A673 (cell line): ENCODE results near the gene UBASH3A. TPM values are rescaled to one million over a fixed set of nuclear protein-coding genes. Genes with fewer than 3 reads are reported as not detected.

Source experiments
- BruUV-seq: library from RNA; stranded (reverse); fragments of 400-500 nt; replicated peaks from 2 replicates; lab custom pipeline; 2021; lab: Mats Ljungman, UMichigan
- CTCF ChIA-PET: fragments of 300-600 bp; sonication (Branson Sonifier 250); formaldehyde crosslinking; loops from one replicate; lab custom pipeline; 2022; ENCODE audit warnings: antibody characterized with exemption; lab: Charles Lee
- POLR2A ChIA-PET: fragments of 300-600 bp; sonication (Branson Sonifier 250); formaldehyde crosslinking; loops from one replicate; lab custom pipeline; 2022; ENCODE audit warnings: antibody characterized with exemption; ENCODE audit not compliant: low non-redundant PET; lab: Charles Lee
- DNase-seq: peaks from one replicate; pipeline ENCODE4 v3.0.0-alpha.2; 2015; ENCODE audit warnings: low spot score
- H3K27ac ChIP-seq: fragments of 200-600 bp; sonication (generic); 2 replicates; pipeline ENCODE4 v1.5.1; 2016; ENCODE audit warnings: mixed run types, low read depth, mild to moderate bottlenecking, mixed read lengths, antibody characterized with exemption, low read length; ENCODE audit not compliant: poor library complexity, severe bottlenecking
- H3K27me3 ChIP-seq: fragments of 200-600 bp; sonication (generic); replicated peaks from 2 replicates; pipeline ENCODE4 v1.6.1; 2017; ENCODE audit warnings: mixed run types, low read depth, mild to moderate bottlenecking, mixed read lengths, antibody characterized with exemption, low read length; ENCODE audit not compliant: insufficient read depth, poor library complexity
- H3K36me3 ChIP-seq: fragments of 200-600 bp; sonication (generic); 2 replicates; pipeline ENCODE4 v1.6.1; 2016; ENCODE audit warnings: mixed run types, mild to moderate bottlenecking, mixed read lengths, antibody characterized with exemption, low read length; ENCODE audit not compliant: insufficient read depth, poor library complexity, severe bottlenecking
- H3K4me1 ChIP-seq: fragments of 200-600 bp; sonication (generic); 2 replicates; pipeline ENCODE4 v1.6.1; 2017; ENCODE audit warnings: mixed run types, mild to moderate bottlenecking, mixed read lengths, antibody characterized with exemption, low read length; ENCODE audit not compliant: insufficient read depth, poor library complexity, severe bottlenecking
- H3K4me3 ChIP-seq: fragments of 200-600 bp; sonication (generic); 2 replicates; pipeline ENCODE4 v1.5.1; 2016; ENCODE audit warnings: low read depth, mixed run types, mild to moderate bottlenecking, mixed read lengths, low read length; ENCODE audit not compliant: poor library complexity, severe bottlenecking
- H3K9me3 ChIP-seq: fragments of 200-600 bp; sonication (generic); 2 replicates; pipeline ENCODE4 v1.6.1; 2016; ENCODE audit warnings: mixed run types, low read depth, mild to moderate bottlenecking, mixed read lengths, antibody characterized with exemption, low read length; ENCODE audit not compliant: poor library complexity, severe bottlenecking
- CTCF ChIP-seq: fragments of 300-800, 200-600 bp; sonication (generic); conservative IDR thresholded peaks from 2 replicates; pipeline ENCODE4 v1.5.1; 2017; ENCODE audit warnings: low read depth, mild to moderate bottlenecking, antibody characterized with exemption, low read length, moderate library complexity, mixed read lengths
- EZH2 ChIP-seq: fragments of 200-600 bp; sonication (generic); IDR thresholded peaks from 2 replicates; pipeline ENCODE4 v1.6.1; 2017; ENCODE audit warnings: borderline replicate concordance, low read depth, mild to moderate bottlenecking, mixed read lengths, antibody characterized with exemption, low read length; ENCODE audit not compliant: poor library complexity, severe bottlenecking
- intact Hi-C: fragments of 100-400 bp; cut with micrococcal nuclease; formaldehyde crosslinking; loops from one replicate; pipeline ENCODE4 v1.10.0; 2022; ENCODE audit not compliant: unreplicated experiment
- total RNA-seq: library from RNA; stranded (reverse); gene quantifications from 2 replicates; pipeline ENCODE4 v1.2.3, GENCODE V29; 2021

Gene UBASH3A
- total RNA-seq, 1 experiment from 2014 or later = not detected

- BruUV-seq = no TSS peak
- Histone ChIP-seq H3K4me1 (peaks cover 27% of the 10 kb centered on the region), H3K36me3 (no peaks in the 10 kb centered on the region), H3K27me3 (peaks cover 61% of the 10 kb centered on the region), H3K9me3 (no peaks in the 10 kb centered on the region), H3K27ac (no peak overlapping the region), H3K4me3 (no peak overlapping the region)
- POLR2A ChIA-PET = no interaction called here
- no peak for DNase-seq
- no peak for TF ChIP-seq CTCF
- no peak for TF ChIP-seq EZH2
- CTCF ChIA-PET = no interaction called here
- intact Hi-C loops = no loop called here
These were observed 23.3 kb downstream of the UBASH3A start for GRCh38 chr21:42426876-42427480.

GRCh38 chr21:42427809-42428419 is 24.2 kb downstream of the UBASH3A start:
- TF ChIP-seq CTCF = no peak
- no peak for TF ChIP-seq EZH2
- ChIA-PET POLR2A (no interaction called here), CTCF (no interaction called here)
- Histone ChIP-seq H3K4me1 (peaks cover 23% of the 10 kb centered on the region), H3K4me3 (no peak overlapping the region), H3K9me3 (peaks cover 7% of the 10 kb centered on the region), H3K27me3 (peaks cover 59% of the 10 kb centered on the region), H3K36me3 (no peaks in the 10 kb centered on the region), H3K27ac (no peak overlapping the region)
- intact Hi-C loops = no loop called here
- BruUV-seq = no TSS peak
- DNase-seq = no peak

- CTCF ChIA-PET = no interaction called here
- no peak overlapping the region for H3K27ac ChIP-seq
These were observed 25.3 kb downstream of the UBASH3A start for GRCh38 chr21:42429021-42429420.

More at GRCh38 chr21:42429021-42429420, 25.3 kb downstream of the UBASH3A start:
- TF ChIP-seq CTCF = no peak
- no peak for TF ChIP-seq EZH2
- DNase-seq = no peak
- POLR2A ChIA-PET = no interaction called here
- intact Hi-C loops = no loop called here
- Histone ChIP-seq H3K4me3 (no peak overlapping the region), H3K9me3 (peaks cover 12% of the 10 kb centered on the region), H3K36me3 (no peaks in the 10 kb centered on the region), H3K27me3 (peaks cover 56% of the 10 kb centered on the region), H3K4me1 (peaks cover 21% of the 10 kb centered on the region)
- BruUV-seq = no TSS peak
